Measurements from ENCODE around the gene BIRC3. TPM values are rescaled to one million over a fixed set of nuclear protein-coding genes. Genes with fewer than 3 reads are reported as not detected.

The BIRC3 gene
- total and polyA plus RNA-seq, 8 donors: 4.8 to 47.3 (median 8.2) TPM

- WGBS, 2 donors: 55 to 61% methylated on average over 5 of the region's 5 CpGs
- intact Hi-C loops (cut with DNase I): no loop called here
- H3K4me1 ChIP-seq: peaks cover 0 to 13% (median 12%) of the 10 kb centered on the region in 3 donors
- TF ChIP-seq CTCF (IDR thresholded peaks at IDR 0.05): no peak
- DNase-seq: no peak
- peak in 2 of 4 donors; percentile 5 to 10 for ATAC-seq
- H3K36me3 ChIP-seq: peaks cover 0 to 28% (median 9%) of the 10 kb centered on the region in 3 donors
- no peak for FAIRE-seq
- H3K27me3 ChIP-seq: no peaks in the 10 kb centered on the region
- H3K9me3 ChIP-seq: no peaks in the 10 kb centered on the region
- H3K4me3 ChIP-seq: no peak overlapping the region
- no peak overlapping the region for H3K27ac ChIP-seq
Measured at GRCh38 chr11:102375720-102376399, 58.6 kb downstream of the BIRC3 start.

- H3K9me3 ChIP-seq: no peaks in the 10 kb centered on the region
- ATAC-seq (no peak), DNase-seq (no peak), FAIRE-seq (no peak)
- 70 to 78% methylated on average over 2 of the region's 2 CpGs for WGBS, 2 donors
- H3K27me3 ChIP-seq: no peaks in the 10 kb centered on the region
- H3K4me1 ChIP-seq: peaks cover 0 to 15% (median 13%) of the 10 kb centered on the region in 3 donors
- intact Hi-C loops (cut with DNase I): no loop called here
- H3K36me3 ChIP-seq: peaks cover 0 to 30% (median 9%) of the 10 kb centered on the region in 3 donors
- no peak overlapping the region for H3K4me3 ChIP-seq
- no peak for TF ChIP-seq CTCF (IDR thresholded peaks at IDR 0.05)
- no peak overlapping the region for H3K27ac ChIP-seq
Measured at GRCh38 chr11:102377891-102378290, 60.6 kb downstream of the BIRC3 start.

DNA sequence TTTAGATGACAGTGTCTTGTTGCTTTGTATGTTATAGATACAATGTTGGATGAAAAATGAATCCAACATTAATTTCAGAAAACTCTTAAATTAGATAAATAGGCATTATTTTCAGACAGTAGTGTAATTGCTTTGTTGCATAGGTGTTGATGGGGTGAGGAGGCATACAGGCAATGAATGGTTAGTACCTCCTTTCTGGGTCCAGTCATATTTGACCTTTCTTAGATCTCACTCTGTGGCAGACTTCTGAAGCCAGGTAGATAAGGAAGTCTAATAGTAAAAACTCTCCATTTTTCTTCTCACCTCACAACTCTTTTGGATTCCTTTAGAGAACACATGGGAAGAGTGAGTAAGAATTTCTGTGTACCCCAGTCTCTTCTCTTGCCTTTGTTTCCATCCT, 61.5 kb downstream of the BIRC3 start:
- intact Hi-C loops (cut with DNase I): no loop called here
- H3K4me3 ChIP-seq: no peak overlapping the region
- H3K27ac ChIP-seq: no peak overlapping the region
- no peak for FAIRE-seq
- DNase-seq: no peak
- no peaks in the 10 kb centered on the region for H3K9me3 ChIP-seq
- peaks cover 0 to 30% (median 9%) of the 10 kb centered on the region in 3 donors for H3K36me3 ChIP-seq
- ATAC-seq: no peak
- TF ChIP-seq CTCF (IDR thresholded peaks at IDR 0.05): no peak
- peaks cover 0 to 15% (median 13%) of the 10 kb centered on the region in 3 donors for H3K4me1 ChIP-seq
- H3K27me3 ChIP-seq: no peaks in the 10 kb centered on the region

GRCh38 chr11:102382384-102382783, 65.1 kb downstream of the BIRC3 start:
- no peak for TF ChIP-seq CTCF (IDR thresholded peaks at IDR 0.05)
- Histone ChIP-seq H3K27ac (no peak overlapping the region), H3K4me1 (peaks cover 0 to 7% (median 4%) of the 10 kb centered on the region in 3 donors), H3K27me3 (no peaks in the 10 kb centered on the region), H3K9me3 (no peaks in the 10 kb centered on the region), H3K4me3 (no peak overlapping the region), H3K36me3 (peaks cover 0 to 30% (median 7%) of the 10 kb centered on the region in 3 donors)
- no peak for ATAC-seq
- FAIRE-seq: no peak
- WGBS, 2 donors: 78 to 79% methylated on average over 3 of the region's 3 CpGs
- DNase-seq: no peak
- intact Hi-C loops (cut with DNase I): no loop called here

DNA sequence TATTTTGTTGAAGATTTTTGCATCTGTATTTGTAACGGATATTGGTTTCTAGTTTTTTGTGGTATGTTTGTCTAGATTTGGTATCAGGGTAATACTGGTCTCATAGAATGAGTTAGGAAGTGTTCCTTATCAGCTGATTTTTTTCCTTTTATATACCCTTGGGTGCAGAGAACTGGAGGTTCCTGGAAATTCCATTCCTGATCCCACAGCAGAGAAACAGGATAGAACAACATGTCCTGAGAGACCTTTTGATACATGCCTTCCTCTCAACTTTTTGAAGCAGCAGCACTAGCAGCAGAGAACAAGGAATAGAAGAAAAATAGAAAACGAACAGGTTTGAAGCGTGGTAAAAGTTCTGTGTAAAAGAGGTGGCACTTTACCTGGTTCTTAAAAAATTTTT, 66.6 kb downstream of the BIRC3 start:
- 82 to 89% methylated on average over 3 of the region's 3 CpGs for WGBS, 2 donors
- H3K27ac ChIP-seq: no peak overlapping the region

More for the DNA sequence above, 66.6 kb downstream of the BIRC3 start:
- no peak for ATAC-seq
- FAIRE-seq: no peak
- DNase-seq: no peak
- Histone ChIP-seq H3K36me3 (peaks cover 0 to 23% (median 0%) of the 10 kb centered on the region in 3 donors), H3K9me3 (no peaks in the 10 kb centered on the region), H3K4me3 (no peak overlapping the region), H3K4me1 (peaks cover 0 to 7% (median 0%) of the 10 kb centered on the region in 3 donors), H3K27me3 (no peaks in the 10 kb centered on the region)
- intact Hi-C loops (cut with DNase I): no loop called here
- no peak for TF ChIP-seq CTCF (IDR thresholded peaks at IDR 0.05)
